ENCODE data around the gene MCF2. TPM values are rescaled to one million over a fixed set of nuclear protein-coding genes. Genes with fewer than 3 reads are reported as not detected.

Gene MCF2
- total RNA-seq, 1 experiment from 2014 or later: 0.15 TPM

- TF ChIP-seq SIN3A (IDR thresholded peaks at IDR 0.05; ENCODE audit: low read depth): no peak
- no peak for TF ChIP-seq EGR1 (IDR thresholded peaks at IDR 0.05; ENCODE audit: low read depth)
- TF ChIP-seq SRF (IDR thresholded peaks at IDR 0.05; ENCODE audit: low read depth): no peak
- TF ChIP-seq ATF3 (IDR thresholded peaks at IDR 0.05): no peak
- no peak for TF ChIP-seq JUND (IDR thresholded peaks at IDR 0.05)
- no peak for TF ChIP-seq YY1 (IDR thresholded peaks at IDR 0.05; ENCODE audit: extremely low read depth, insufficient replicate concordance, low read depth, low read length)
- Histone ChIP-seq H4K20me1 (ENCODE audit: insufficient read depth) (no peaks in the 10 kb centered on the region), H3K4me2 (ENCODE audit: low read length) (no peak overlapping the region), H3K9me2 (ENCODE audit: insufficient read depth) (no peaks in the 10 kb centered on the region), H3K9me3 (ENCODE audit: control insufficient read depth in 1 of 2, insufficient read depth in 1 of 2, low read depth in 1 of 2, low read length in 2 of 2) (no peaks in the 10 kb centered on the region), H3K36me3 (ENCODE audit: control insufficient read depth in 1 of 2, insufficient read depth in 2 of 2, low read length in 2 of 2) (no peaks in the 10 kb centered on the region), H3K27ac (ENCODE audit: low read depth, low read length) (no peak overlapping the region), H3K4me1 (ENCODE audit: control insufficient read depth in 1 of 2, insufficient read depth in 2 of 2, low read length in 2 of 2) (no peaks in the 10 kb centered on the region), H3K9ac (ENCODE audit: low read length) (no peak overlapping the region), H2AFZ (ENCODE audit: low read depth, low read length, poor library complexity, severe bottlenecking) (no peak overlapping the region), H3K79me2 (ENCODE audit: insufficient read depth, low read length) (no peaks in the 10 kb centered on the region), H3K27me3 (ENCODE audit: insufficient read depth, low read length) (no peaks in the 10 kb centered on the region), H3K4me3 (replicated peaks in 1 of 2; ENCODE audit: low read depth in 1 of 2, low read length in 2 of 2) (no peak overlapping the region)
- POLR2A ChIA-PET: no interaction called here
- BruUV-seq (replicated peaks): no TSS peak
- no peak for DNase-seq (ENCODE audit: low read depth, low spot score)
- ATAC-seq: no peak
- CTCF ChIA-PET: no interaction called here
- RAD21 ChIA-PET (ENCODE audit: low non-redundant PET in 1 of 2, low total read pairs in 2 of 2, uncharacterized antibody in 2 of 2, unreplicated experiment in 2 of 2): no interaction called here
- intact Hi-C loops (cut with micrococcal nuclease): no loop called here
Measured at GRCh38 chrX:139542652-139543051, 165.3 kb downstream of the MCF2 start.

- Histone ChIP-seq H3K4me3 (replicated peaks in 1 of 2; ENCODE audit: low read depth in 1 of 2, low read length in 2 of 2) (no peak overlapping the region), H3K27ac (ENCODE audit: low read depth, low read length) (no peak overlapping the region), H3K36me3 (ENCODE audit: control insufficient read depth in 1 of 2, insufficient read depth in 2 of 2, low read length in 2 of 2) (no peaks in the 10 kb centered on the region), H4K20me1 (ENCODE audit: insufficient read depth) (no peaks in the 10 kb centered on the region), H3K9ac (ENCODE audit: low read length) (no peak overlapping the region), H2AFZ (ENCODE audit: low read depth, low read length, poor library complexity, severe bottlenecking) (no peak overlapping the region), H3K27me3 (ENCODE audit: insufficient read depth, low read length) (no peaks in the 10 kb centered on the region), H3K79me2 (ENCODE audit: insufficient read depth, low read length) (no peaks in the 10 kb centered on the region), H3K4me1 (ENCODE audit: control insufficient read depth in 1 of 2, insufficient read depth in 2 of 2, low read length in 2 of 2) (no peaks in the 10 kb centered on the region), H3K4me2 (ENCODE audit: low read length) (no peak overlapping the region), H3K9me2 (ENCODE audit: insufficient read depth) (no peaks in the 10 kb centered on the region), H3K9me3 (ENCODE audit: control insufficient read depth in 1 of 2, insufficient read depth in 1 of 2, low read depth in 1 of 2, low read length in 2 of 2) (no peaks in the 10 kb centered on the region)
- intact Hi-C loops (cut with micrococcal nuclease): no loop called here
- no peak for DNase-seq (ENCODE audit: low read depth, low spot score)
- POLR2A ChIA-PET: no interaction called here
- BruUV-seq (replicated peaks): no TSS peak
- no peak for ATAC-seq
- CTCF ChIA-PET: no interaction called here
- RAD21 ChIA-PET (ENCODE audit: low non-redundant PET in 1 of 2, low total read pairs in 2 of 2, uncharacterized antibody in 2 of 2, unreplicated experiment in 2 of 2): no interaction called here
- no peak for TF ChIP-seq REST (IDR thresholded peaks at IDR 0.05; ENCODE audit: low read depth)
- no peak for TF ChIP-seq FOSL1 (IDR thresholded peaks at IDR 0.05; ENCODE audit: low read depth)
- TF ChIP-seq ZNF274 (IDR thresholded peaks at IDR 0.05; ENCODE audit: low read depth, low read length): no peak
- no peak for TF ChIP-seq SRF (IDR thresholded peaks at IDR 0.05; ENCODE audit: low read depth)
- no peak for TF ChIP-seq CTCF (IDR thresholded peaks at IDR 0.05 in 2 of 3, conservative IDR thresholded peaks at IDR 0.05 in 1 of 3; ENCODE audit: borderline replicate concordance in 1 of 3, insufficient read depth in 1 of 3, low read depth in 2 of 3, low read length in 2 of 3)
- TF ChIP-seq YY1 (IDR thresholded peaks at IDR 0.05; ENCODE audit: extremely low read depth, insufficient replicate concordance, low read depth, low read length): no peak
- TF ChIP-seq EZH2phosphoT487 (IDR thresholded peaks at IDR 0.05; ENCODE audit: borderline replicate concordance): no peak
- TF ChIP-seq SP1 (IDR thresholded peaks at IDR 0.05; ENCODE audit: low read depth): no peak
- no peak for TF ChIP-seq TCF7L2 (IDR thresholded peaks at IDR 0.05; ENCODE audit: borderline replicate concordance, extremely low read depth, insufficient read depth, insufficient read length)
- no peak for TF ChIP-seq EGR1 (IDR thresholded peaks at IDR 0.05; ENCODE audit: low read depth)
- TF ChIP-seq ZFX (IDR thresholded peaks at IDR 0.05): no peak
Measured at GRCh38 chrX:139538907-139539790, 168.8 kb downstream of the MCF2 start.

All from HCT116 (cell line).